Bronchial epithelial cell (primary cell): ENCODE data around the gene CKS1B. TPM values are rescaled to one million over a fixed set of nuclear protein-coding genes. Genes with fewer than 3 reads are reported as not detected.

Experiments used
- DNase-seq: peaks from one replicate; pipeline ENCODE4 v3.0.0-alpha.2; 2010; ENCODE audit warnings: low read depth
- FAIRE-seq: peaks from 2 replicates; lab custom pipeline; 2011; peaks lifted over from hg19 to GRCh38; lab: Jason Lieb, UNC
- H3K27me3 ChIP-seq: 2 replicates; pipeline ENCODE4 v1.5.1; 2011; ENCODE audit warnings: low read length; ENCODE audit not compliant: control insufficient read depth, insufficient read depth
- H3K36me3 ChIP-seq: 2 replicates; pipeline ENCODE4 v1.5.1; 2011; ENCODE audit warnings: low read length; ENCODE audit not compliant: control insufficient read depth, insufficient read depth
- H3K4me3 ChIP-seq: 2 replicates; pipeline ENCODE4 v1.5.1; 2011; ENCODE audit warnings: mild to moderate bottlenecking, low read depth, low read length, control low read depth
- total RNA-seq: library from RNA; depleted of rRNA; stranded (reverse); fragments of >200 nt; gene quantifications from 2 replicates; pipeline ENCODE4 v1.2.1, GENCODE V29; 2014
- TF ChIP-seq, protein P1 (sequence below): IDR thresholded peaks from 2 replicates; pipeline ENCODE4 v1.5.1; 2011; ENCODE audit warnings: mild to moderate bottlenecking, moderate library complexity, low read length, control low read depth, inconsistent platforms; ENCODE audit not compliant: insufficient read depth, severe bottlenecking

CKS1B gene
- total RNA-seq, 1 donor from 2014 or later = 56.3 TPM

DNA sequence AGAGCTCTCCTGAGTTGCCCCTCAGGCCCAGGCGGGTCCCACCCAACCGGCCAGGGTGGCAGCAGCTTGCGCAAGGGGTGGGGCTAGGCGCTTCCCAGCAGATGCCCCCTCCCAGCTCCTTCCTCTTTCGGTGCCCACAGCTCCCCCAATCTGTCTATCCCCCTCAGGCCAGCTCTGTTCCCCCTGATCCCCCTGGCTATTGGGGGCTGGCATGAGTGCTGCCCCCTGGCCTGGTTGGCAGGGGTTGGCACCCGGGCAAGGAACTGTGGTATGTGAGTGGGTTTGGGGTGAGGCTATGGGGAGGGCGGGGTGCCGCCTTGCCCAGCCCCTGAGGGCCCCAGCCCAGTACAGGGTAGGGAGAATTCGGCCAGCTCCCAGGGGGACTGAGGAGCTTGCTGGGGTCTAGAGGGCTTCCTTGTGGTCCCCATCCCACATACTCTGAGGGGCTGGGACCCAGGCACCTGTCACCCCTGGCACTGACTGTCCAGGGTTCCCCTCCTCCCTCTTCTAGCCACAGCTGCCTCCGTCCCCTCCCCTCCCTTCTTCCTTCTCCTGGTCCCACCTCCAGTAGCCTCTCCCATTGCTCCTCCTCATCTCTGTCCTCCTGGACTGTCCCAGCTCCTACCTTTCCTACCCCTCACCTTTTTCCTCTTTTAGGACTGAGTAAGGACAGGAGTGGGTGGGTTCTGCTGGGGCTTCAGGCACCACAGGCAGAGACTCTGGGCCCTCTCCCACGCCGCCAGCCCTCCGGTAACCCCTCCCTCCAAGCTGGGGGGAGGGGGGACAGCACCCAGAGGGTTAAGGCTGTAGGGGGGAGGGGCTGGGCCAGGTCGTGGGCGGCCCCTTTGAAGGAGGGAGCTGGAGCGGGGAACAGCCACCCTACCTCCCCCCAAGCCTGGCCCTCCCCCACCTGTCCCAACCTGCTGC lies 33.8 kb downstream of the CKS1B start:
- DNase-seq = no peak
- TF ChIP-seq, protein P1, sequence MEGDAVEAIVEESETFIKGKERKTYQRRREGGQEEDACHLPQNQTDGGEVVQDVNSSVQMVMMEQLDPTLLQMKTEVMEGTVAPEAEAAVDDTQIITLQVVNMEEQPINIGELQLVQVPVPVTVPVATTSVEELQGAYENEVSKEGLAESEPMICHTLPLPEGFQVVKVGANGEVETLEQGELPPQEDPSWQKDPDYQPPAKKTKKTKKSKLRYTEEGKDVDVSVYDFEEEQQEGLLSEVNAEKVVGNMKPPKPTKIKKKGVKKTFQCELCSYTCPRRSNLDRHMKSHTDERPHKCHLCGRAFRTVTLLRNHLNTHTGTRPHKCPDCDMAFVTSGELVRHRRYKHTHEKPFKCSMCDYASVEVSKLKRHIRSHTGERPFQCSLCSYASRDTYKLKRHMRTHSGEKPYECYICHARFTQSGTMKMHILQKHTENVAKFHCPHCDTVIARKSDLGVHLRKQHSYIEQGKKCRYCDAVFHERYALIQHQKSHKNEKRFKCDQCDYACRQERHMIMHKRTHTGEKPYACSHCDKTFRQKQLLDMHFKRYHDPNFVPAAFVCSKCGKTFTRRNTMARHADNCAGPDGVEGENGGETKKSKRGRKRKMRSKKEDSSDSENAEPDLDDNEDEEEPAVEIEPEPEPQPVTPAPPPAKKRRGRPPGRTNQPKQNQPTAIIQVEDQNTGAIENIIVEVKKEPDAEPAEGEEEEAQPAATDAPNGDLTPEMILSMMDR = no peak
- no peaks in the 10 kb centered on the region for H3K27me3 ChIP-seq
- peak overlapping the region; percentile 35 for H3K4me3 ChIP-seq
- peaks cover 50% of the 10 kb centered on the region for H3K36me3 ChIP-seq
- peak; percentile 43 for FAIRE-seq

DNA sequence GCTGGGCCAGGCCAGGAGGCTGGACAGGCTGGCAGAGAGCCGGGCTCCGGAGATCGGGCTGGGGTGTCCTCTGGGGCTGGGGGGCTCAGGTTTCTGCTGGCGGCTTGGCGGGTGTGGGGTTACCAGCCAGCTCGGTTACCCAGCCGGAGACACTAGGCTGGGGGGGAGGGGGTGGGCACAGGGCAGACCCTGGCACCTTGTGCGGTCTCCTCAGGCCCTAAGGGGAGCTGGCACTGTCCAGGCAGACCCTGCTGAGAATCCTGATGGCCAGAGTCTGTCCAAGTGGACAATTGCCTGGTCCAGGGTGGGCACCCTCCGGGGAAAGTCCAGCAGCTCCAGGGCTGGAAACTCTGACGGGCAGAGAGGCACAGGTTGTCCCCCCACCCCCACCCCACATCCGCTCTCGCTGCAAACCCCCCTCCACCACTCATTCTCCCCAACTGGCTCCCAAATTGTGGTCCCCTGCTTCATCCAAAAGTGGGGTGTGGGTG lies 34.8 kb downstream of the CKS1B start:
- H3K4me3 ChIP-seq = peak overlapping the region; percentile 35
- FAIRE-seq = no peak
- no peak for DNase-seq
- TF ChIP-seq, protein P1 = no peak
- H3K27me3 ChIP-seq = no peaks in the 10 kb centered on the region
- peaks cover 51% of the 10 kb centered on the region for H3K36me3 ChIP-seq

DNA sequence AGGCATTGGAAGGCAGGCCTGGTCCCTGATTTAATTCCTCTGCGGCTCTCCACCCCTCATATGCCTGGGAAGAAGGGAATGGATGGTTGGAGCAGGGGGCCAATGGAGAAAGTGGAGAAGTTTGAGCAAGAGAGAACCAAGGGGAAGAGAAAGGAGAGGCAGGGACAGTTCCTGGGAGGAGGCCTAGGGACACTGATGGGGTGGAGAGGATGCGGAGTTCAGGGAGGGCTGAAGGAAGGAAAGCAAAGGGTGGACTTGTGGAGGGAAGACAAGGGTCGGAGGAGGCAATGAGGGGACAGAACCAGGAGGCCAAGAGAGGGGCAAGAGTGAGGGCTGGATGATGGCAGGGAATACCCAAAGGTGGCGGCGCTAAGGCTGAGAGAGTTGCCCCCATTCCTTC lies 35.3 kb downstream of the CKS1B start:
- H3K27me3 ChIP-seq = no peaks in the 10 kb centered on the region
- TF ChIP-seq, protein P1 = no peak
- H3K36me3 ChIP-seq = peaks cover 52% of the 10 kb centered on the region
- FAIRE-seq (no peak), DNase-seq (no peak)
- peak overlapping the region; percentile 9 for H3K4me3 ChIP-seq

DNA sequence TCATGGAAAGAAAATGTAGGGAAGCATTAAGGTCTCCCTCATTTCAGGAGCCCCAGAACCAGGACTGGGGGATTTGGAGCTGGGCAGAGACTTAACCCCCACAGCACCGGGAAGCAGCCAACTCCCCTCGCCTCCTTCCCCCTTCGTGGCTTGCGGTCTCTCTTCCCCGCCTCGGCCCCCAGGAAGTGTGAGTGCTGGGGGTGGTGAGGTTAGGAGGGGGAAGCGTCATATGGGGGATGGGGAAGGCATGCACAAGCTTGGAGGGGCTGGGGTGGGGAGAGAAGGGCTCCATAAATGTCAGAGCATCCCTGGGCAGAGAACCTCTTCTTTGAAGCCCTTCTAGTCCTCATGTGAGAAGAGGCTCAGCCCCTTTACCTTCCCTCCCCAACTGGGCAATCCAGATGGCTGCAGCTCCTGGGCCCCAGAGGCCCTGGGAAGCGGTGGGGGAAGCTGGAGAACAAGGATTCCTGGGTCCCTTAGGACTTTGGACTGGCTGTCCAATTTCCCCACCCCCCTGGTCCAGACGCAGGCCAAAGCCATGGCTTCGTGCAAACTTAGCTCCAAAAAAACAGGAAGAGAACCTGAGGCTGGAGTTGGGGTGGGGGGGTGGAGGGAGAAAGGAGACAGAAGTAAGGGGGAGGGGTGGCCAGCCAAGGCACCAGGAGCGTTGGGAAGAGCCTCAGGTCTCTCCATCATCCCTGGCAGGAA lies 35.9 kb downstream of the CKS1B start:
- FAIRE-seq = no peak

DNA sequence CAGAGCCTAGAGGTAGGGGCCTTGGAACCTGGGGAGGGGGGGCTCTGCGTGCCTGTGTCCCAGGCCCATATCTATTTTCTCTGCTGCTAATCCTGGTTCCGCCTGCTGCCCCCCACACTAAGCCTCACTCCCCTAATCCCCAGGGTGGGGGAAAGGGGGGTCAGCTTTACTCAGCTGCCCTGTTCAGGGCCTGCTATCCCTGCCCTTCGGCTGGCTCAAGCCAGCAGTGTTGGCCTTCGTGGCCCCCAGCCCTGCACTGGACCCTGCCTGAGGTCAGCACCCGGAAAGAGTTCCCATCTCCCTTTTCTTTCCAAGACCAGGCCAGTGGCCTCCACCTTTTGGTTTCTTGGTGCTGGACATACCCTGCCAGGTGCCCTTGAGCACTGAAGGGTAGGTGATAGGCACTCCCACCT lies 36.5 kb downstream of the CKS1B start:
- TF ChIP-seq, protein P1 = no peak
- Histone ChIP-seq H3K4me3 (no peak overlapping the region), H3K27me3 (no peaks in the 10 kb centered on the region), H3K36me3 (peaks cover 50% of the 10 kb centered on the region)
- DNase-seq = no peak
- FAIRE-seq = no peak

More for the DNA sequence above, 35.9 kb downstream of the CKS1B start:
- Histone ChIP-seq H3K27me3 (no peaks in the 10 kb centered on the region), H3K4me3 (peak overlapping the region; percentile 9), H3K36me3 (peaks cover 51% of the 10 kb centered on the region)
- no peak for DNase-seq
- TF ChIP-seq, protein P1 = no peak
